Suprapubic skin (tissue), 3 donors: Measurements from ENCODE around the gene ATP5ME.

Source experiments
- EP300 ChIP-seq: sonication (generic); formaldehyde crosslinking; IDR thresholded peaks from one replicate; pipeline ENCODE4 v1.6.1; 2017; ENCODE audit warnings: antibody characterized with exemption
- TF ChIP-seq, protein P1 (sequence below), 2 donors: fragments of 200-600 bp in 1 of 2; fragments of 450-650 bp in 1 of 2; sonication (generic) in 1 of 2; IDR thresholded peaks; one replicate each; pipeline ENCODE4 v1.5.1; 2016 to 2019; ENCODE audit warnings: antibody characterized with exemption in 2 of 2, mild to moderate bottlenecking in 1 of 2, moderate library complexity in 1 of 2

DNA sequence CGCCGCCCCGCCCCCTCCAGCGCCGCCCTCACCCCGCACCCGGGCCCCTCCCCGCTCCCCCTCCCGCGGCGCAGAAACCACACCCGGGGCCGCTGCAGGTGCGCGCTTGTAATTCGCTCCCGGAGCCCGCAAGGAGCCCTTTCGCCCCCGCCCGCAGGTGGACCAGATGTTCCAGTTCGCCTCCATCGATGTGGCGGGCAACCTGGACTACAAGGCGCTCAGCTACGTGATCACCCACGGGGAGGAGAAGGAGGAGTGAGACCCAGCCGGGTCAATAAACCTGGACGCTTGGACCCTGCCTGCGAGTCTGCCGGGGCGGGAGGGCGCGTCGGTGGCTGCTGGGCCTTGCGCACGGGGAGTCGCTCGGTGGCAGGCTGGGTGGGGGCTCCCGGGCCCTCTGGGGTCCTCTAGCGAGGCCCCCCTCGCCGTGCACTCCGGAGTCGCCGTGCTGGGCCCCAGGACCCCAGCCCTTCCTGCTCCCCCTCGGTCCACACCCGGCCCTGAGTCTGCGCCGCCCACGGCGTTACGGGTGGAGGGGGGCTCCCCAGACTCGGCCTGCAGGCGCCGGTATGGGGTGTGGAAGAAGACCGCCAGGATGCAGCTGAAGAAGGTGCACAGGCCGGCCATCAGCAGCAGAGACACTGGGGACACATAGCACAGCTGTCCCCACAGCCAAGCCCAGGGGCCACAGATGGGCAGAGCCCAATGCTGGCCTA lies 7.8 kb upstream of the ATP5ME start:
- TF ChIP-seq, protein P1, sequence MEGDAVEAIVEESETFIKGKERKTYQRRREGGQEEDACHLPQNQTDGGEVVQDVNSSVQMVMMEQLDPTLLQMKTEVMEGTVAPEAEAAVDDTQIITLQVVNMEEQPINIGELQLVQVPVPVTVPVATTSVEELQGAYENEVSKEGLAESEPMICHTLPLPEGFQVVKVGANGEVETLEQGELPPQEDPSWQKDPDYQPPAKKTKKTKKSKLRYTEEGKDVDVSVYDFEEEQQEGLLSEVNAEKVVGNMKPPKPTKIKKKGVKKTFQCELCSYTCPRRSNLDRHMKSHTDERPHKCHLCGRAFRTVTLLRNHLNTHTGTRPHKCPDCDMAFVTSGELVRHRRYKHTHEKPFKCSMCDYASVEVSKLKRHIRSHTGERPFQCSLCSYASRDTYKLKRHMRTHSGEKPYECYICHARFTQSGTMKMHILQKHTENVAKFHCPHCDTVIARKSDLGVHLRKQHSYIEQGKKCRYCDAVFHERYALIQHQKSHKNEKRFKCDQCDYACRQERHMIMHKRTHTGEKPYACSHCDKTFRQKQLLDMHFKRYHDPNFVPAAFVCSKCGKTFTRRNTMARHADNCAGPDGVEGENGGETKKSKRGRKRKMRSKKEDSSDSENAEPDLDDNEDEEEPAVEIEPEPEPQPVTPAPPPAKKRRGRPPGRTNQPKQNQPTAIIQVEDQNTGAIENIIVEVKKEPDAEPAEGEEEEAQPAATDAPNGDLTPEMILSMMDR (IDR thresholded peaks at IDR 0.05): no peak
- no peak for TF ChIP-seq EP300
